Embryonic facial prominence (tissue), 1 donor: ENCODE results near the gene KLF11.
A peak's percentile ranks its signal among the peaks of the same experiment; 100 is the strongest.
"Not testable (repeated sequence)": the region's sequence is repeated elsewhere in the genome, so short reads cannot be mapped to it uniquely, and the experiment has no call there.

Experiments
- DNase-seq: peaks from one replicate; pipeline ENCODE4 v3.0.0-alpha.2; 2016; ENCODE audit errors: extremely low spot score

The KLF11 gene

DNA sequence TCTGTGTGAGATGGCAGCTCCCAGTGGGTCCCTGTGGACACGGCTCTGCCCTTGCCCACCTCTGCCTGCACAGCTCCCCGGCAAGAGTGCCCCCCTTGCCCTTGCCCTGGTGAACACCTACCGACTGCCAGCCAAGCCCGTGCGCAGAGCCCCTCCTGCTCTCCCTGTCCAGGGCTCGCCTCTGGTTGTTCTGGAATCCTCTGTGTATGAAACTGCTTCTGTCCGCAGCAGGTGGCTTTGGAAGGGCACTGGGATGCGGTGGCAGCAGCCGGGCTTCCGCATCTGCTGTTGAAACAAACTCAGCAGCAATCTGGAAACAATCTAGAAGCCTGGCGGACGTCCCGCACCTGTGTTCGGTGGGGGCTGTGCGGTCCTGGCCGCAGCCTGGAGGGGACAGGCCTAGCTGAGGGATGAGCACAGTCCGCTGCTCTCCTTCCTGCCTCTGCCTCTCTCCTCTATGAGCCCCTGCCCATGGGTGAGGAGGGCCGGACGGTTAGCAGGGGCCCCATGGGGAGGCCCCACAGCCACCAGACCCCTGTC lies 34.0 kb upstream of the KLF11 start:
- no peak for DNase-seq

DNA sequence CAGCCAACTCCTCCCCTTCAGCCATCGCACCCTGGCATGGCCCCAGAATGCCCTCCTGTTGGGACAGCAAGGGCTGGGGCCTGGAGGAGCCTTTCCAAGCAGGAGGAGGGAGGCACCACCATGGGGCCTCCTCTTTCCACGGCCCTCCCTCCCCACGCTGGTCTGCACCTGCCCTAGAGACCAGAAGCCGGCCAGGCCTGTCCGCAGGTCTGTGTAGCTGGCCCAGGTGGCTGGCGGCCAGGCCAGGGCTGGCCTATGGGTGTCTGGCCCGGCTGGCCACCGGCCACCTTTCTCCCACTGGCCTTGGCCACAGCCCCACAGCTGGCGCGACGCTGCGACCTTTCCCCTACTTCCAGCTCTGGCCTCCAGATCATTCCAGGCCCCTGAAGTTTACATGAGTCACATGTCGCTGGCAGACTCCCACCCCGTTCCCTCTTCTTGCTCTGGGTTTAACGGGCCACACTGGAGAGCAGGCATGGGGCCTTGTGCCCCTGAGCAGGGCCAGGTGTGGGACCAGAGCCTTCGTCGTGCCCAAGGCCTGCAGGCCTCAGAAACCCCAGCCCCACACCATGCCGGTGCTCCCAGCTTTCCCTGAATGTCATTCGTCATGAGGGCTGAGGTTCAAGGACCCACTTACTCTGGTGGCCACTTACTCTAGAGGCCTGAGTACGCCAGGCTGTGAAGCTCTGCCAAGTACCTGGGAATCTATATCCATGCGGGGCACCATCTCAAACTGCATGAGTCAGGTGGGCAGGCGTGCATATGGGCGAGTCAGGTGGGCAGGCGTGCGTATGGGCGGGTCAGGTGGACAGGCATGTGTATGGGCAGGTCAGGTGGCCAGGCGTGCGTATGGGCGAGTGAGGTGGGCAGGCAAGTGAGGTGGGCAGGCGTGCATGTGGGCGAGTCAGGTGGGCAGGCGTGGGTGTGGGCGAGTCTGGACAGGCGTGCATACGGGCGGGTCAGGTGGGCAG lies 33.3 kb upstream of the KLF11 start:
- no peak for DNase-seq

DNA sequence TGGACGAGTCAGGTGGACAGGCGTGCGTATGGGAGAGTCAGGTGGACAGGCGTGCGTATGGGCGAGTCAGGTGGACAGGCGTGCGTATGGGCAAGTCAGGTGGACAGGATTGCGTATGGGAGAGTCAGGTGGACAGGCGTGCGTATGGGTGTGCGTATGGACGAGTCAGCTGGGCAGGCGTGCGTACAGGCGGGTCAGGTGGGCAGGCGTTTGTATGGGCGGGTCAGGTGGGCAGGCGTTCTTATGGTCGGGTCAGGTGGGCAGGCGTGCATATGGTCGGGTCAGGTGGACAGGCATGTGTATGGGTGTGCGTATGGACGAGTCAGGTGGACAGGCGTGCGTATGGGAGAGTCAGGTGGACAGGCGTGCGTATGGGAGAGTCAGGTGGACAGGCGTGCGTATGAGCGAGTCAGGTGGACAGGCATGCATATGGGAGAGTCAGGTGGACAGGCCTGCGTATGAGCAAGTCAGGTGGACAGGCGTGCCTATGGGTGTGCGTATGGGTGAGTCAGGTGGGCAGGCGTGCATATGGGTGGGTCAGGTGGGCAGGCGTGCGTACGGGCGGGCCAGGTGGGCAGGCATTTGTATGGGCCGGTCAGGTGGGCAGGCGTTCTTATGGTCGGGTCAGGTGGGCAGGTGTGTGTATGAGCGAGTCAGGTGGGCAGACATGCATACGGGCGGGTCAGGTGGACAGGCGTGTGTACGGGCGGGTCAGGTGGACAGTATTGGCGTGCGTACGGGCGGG lies 32.3 kb upstream of the KLF11 start:
- DNase-seq, result not testable (repeated sequence)

DNA sequence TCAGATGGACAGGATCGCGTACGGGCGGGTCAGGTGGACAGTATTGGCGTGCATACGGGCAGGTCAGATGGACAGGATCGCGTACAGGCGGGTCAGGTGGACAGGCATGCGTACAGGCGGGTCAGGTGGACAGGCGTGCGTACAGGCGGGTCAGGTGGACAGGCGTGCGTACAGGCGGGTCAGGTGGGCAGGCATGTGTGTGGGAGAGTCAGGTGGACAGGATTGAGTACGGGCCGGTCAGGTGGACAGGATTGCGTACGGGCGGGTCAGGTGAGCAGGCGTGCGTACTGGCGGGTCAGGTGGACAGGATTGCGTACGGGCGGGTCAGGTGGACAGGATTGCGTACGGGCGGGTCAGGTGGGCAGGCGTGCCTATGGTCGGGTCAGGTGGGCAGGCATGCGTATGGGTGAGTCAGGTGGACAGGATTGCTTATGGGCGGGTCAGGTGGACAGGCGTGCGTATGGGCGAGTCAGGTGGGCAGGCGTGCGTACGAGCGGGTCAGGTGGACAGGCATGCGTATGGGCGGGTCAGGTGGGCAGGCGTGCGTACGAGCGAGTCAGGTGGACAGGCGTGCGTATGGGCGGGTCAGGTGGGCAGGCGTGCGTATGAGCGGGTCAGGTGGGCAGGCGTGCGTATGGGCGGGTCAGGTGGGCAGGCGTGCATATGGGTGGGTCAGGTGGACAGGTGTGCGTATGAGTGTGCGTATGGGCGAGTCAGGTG lies 31.6 kb upstream of the KLF11 start:
- DNase-seq, result not testable (repeated sequence)

DNA sequence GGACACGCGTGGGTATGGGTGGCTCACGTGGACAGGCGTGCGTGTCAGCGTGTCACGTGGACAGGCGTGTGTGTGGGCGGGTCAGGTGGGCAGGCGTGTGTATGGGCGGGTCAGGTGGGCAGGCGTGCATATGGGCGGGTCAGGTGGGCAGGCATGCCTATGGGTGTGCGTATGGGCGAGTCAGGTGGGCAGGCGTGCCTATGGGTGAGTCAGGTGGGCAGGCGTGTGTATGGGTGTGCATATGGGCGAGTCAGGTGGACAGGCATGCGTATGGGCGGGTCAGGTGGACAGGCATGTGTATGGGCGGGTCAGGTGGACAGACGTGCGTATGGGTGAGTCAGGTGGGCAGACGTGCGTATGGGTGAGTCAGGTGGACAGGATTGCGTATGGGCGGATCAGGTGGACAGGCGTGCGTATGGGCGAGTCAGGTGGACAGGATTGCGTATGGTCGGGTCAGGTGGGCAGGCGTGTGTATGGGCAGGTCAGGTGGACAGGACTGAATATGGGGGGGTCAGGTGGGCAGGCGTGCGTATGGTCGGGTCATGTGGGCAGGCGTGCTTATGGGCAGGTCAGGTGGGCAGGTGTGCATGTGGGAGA lies 30.9 kb upstream of the KLF11 start:
- not testable (repeated sequence) for DNase-seq

DNA sequence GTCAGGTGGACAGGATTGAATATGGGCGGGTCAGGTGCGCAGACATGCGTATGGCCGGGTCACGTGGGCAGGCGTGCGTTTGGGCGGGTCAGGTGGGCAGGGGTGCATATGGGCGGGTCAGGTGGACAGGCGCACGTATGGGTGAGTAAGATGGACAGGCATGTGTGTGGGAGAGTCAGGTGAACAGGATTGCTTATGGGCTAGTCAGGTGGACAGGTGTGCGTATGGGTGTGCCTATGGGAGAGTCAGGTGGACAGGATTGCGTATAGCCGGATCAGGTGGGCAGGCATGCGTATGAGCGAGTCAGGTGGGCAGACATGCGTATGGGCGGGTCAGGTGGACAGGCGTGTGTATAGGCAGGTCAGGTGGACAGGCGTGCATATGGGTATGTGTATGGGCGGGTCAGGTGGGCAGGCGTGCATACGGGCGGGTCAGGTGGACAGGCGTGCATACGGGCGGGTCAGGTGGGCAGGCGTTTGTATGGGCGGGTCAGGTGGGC lies 30.3 kb upstream of the KLF11 start:
- no peak for DNase-seq

DNA sequence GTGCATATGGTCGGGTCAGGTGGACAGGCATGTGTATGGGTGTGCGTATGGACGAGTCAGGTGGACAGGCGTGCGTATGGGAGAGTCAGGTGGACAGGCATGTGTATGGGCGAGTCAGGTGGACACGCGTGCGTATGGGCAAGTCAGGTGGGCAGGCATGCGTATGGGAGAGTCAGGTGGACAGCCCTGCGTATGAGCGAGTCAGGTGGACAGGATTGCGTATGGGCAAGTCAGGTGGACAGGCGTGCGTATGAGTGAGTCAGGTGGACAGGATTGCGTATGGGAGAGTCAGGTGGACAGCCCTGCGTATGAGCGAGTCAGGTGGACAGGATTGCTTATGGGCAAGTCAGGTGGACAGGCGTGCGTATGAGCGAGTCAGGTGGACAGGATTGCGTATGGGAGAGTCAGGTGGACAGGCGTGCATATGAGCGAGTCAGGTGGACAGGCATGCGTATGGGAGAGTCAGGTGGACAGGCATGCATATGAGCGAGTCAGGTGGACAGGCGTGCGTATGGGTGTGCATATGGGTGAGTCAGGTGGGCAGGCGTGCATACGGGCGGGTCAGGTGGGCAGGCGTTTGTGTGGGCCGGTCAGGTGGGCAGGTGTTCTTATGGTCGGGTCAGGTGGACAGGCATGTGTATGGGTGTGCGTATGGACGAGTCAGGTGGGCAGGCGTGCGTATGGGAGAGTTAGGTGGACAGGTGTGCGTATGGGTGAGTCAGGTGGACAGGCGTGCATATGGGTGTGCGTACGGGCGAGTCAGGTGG lies 29.5 kb upstream of the KLF11 start:
- not testable (repeated sequence) for DNase-seq

DNA sequence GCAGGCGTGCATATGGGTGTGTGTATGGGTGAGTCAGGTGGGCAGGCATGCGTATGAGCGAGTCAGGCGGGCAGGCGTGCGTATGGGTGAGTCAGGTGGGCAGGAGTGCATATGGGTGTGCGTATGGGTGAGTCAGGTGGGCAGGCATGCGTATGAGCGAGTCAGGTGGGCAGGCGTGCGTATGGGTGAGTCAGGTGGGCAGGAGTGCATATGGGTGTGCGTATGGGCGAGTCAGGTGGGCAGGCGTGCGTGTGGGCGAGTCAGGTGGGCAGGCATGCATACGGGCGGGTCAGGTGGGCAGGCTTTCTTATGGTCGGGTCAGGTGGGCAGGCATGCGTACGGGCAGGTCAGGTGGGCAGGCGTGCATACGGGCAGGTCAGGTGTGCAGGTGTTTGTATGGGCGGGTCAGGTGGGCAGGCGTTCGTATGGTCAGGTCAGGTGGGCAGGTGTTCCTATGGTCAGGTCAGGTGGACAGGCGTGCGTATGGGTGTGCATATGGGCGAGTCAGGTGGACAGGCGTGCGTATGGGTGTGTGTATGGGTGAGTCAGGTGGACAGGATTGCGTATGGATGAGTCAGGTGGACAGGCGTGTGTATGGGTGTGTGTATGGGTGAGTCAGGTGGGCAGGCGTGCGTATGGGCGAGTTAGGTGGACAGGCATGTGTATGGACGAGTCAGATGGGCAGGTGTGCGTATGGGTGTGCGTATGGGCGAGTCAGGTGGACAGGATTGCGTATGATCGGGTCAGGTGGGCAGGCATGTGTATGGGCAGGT lies 28.7 kb upstream of the KLF11 start:
- DNase-seq, result no peak

DNA sequence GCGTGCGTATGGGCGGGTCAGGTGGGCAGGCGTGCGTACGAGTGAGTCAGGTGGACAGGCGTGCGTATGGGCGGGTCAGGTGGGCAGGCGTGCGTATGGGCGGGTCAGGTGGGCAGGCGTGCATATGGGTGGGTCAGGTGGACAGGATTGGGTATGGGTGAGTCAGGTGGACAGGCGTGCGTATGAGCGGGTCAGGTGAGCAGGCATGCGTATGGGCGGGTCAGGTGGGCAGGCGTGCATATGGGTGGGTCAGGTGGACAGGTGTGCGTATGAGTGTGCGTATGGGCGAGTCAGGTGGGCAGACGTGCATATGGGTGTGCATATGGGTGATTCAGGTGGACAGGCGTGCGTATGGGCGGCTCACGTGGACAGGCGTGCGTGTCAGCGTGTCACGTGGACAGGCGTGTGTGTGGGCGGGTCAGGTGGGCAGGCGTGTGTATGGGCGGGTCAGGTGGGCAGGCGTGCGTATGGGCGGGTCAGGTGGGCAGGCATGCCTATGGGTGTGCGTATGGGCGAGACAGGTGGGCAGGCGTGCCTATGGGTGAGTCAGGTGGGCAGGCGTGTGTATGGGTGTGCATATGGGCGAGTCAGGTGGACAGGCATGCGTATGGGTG lies 27.9 kb upstream of the KLF11 start:
- not testable (repeated sequence) for DNase-seq

DNA sequence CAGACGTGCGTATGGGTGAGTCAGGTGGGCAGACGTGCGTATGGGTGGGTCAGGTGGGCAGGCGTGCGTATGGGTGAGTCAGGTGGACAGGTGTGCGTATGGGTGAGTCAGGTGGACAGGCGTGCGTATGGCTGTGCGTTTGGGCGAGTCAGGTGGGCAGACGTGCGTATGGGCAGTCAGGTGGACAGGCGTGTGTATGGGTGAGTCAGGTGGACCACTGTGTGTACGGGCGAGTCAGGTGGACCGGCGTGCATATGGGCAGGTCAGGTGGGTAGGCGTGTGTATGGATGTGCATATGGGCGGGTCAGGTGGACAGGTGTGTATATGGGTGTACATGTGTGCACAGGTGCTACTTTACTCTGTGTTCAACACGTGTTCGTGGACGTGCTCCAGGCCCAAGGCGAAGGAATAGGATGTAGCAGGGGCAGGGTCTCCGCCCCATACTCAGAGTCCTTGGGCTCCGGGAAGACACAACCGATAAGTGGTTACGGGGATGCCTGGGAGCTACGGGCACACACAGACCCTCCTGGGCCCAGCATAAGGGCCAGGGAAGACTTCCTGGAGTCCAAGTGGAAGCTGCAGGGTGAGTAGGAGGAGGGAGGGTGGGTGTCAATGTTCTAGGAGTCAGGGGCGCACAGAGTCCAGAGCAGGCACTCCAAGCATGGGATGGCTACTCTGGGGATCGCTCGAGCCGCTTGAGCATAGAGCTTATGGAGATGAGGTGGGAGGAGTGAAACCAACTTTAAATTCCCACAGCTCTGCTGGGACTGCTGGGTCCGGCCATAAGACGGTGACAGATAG lies 27.1 kb upstream of the KLF11 start:
- no peak for DNase-seq

DNA sequence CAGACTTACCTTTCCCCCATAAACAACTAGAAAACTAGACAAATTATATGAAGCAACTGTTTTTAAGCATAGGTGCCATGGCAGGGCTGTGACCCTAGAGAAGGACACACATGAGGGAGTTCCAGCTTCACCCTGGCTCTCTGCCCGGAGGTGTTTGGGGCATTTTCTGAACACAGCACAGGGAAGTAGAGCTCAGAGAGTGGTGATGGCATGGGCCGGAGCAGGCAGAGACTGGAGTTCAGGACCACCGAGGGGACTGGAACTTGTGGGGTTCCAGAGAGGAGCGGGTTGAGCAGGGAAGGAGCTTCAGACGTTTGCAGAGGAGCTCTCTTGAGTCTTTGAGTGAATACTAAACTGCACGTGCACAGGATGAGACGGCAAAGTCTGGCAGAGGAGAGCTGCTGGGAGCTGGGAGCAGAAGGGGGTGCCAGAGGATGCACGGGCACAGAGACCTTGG lies 26.5 kb upstream of the KLF11 start:
- peak; percentile 47 for DNase-seq

DNA sequence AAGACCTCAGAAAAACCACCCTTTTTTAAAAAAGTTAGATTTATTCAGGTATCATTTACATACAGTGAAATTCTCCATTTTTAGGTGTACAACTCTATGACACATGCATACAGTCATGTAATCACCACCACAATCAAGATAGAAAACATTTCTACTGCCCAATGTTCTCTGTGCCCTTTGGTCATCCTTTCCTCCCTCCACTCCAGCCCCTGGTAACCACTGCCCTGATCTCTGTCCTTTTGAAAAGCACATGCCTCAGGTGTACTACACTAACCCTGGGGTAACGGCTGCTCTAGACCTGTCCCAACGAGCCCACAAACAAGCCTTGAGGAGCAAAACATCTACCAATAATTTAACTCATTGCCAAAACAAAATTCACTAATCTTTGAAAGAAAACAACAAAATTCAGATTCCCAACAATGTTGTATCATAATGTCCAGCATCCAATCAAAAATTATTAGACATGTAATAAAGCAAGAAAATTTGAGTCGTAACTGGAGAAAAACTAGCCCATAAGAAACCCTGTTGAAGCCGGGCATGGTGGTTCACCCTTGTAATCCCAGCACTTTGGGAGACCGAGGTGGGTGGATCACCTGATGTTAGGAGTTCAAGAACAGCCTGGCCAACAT lies 25.9 kb upstream of the KLF11 start:
- DNase-seq, result no peak

DNA sequence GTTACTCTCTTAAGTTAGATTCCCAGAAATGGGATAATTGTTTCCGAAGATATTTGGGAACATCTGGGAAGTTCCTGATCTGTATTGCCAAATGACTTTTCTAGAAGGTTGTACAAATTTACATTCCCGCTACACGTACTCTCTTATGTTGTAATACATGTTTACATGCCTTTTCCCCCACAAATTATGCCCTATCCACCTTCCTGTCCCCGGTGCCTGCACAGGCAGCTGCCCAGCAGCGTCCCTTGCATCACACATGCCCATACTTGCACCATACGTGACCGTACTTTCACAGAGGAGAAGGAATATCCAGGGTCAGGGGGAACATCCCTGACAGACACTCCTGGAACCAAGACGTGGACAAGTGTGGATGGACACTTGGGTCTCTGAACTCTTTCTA lies 24.2 kb upstream of the KLF11 start:
- no peak for DNase-seq

DNA sequence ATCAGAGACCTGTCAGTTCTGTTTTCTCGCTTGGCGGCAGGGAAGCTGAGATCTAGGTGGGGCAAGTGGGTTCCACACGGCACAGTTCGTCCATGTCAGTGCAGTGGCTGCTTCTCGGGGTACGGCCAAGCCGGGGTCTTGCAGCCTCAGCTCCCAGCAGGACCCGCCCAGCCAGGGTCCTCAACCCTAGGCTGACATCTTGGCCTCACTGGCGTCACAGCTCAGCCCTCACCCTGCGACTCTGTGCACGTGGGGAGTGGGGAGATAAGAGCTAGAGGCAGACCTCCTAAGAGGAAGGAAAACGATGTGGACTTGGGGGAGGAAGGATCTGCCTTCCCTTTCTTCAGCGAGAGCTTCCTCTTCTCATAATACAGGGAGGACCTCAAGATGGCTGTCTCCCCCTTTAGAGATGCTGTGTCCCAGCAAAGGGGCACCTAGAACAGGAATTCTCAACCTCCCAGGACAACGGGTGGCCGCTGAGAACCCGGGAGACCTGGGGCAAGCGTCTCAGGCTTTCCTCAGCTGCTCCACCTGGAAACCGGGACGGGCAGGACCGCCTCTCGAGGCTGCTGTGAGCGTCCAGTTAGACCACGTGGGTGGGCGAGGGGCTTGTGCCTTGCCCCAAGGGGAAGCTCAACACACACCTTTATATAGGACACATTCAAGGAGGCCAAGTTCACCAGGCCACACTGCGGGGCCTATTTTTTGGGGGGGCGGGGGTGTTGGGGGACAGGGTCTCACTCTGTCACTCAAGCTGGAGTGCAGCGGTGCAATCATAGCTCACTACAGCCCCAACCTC lies 23.5 kb upstream of the KLF11 start:
- DNase-seq, result no peak

DNA sequence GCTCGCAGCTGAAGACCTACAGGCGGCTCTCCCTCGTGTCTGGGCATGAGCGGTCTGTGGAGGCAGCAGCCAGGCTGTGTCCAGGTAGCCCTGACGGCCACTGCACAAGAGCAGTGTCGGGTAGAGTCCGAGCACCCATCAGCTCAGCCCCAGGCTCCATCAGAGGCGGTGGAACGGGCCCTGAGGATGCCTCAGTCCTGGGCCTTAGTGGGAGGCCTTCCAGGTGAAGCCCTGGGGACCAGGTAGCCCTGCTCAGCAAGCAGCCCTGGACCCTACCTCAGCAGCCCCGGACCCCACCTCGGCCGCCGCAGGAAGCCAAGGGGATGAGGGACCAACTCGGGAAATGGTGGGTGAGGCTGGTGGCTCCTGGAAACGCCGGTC lies 21.3 kb upstream of the KLF11 start:
- DNase-seq, result no peak

DNA sequence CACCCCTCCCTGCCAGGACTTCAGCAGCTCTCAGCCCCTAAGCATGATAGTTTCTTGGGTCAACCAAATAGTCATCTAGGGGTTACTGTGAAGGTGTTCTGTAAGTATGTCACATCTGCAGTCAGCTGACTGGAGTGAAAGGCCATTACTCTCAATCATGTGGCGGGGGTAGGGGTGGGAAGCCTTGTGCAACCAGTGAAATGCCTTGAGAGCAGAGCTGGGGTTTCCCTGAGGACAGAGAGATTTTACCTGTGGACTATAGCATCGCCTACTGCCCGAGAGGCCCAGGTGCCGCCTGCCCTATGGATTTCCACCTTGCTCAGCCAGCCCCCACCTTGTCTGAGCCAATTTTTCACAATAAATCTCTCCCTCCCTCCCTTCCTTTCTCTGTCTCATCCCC lies 20.9 kb upstream of the KLF11 start:
- no peak for DNase-seq
